ENCODE data around the gene EFNA5. TPM values are rescaled to one million over a fixed set of nuclear protein-coding genes. Genes with fewer than 3 reads are reported as not detected.

The EFNA5 gene
- total RNA-seq, 2 donors from 2014 or later, result not detected

DNA sequence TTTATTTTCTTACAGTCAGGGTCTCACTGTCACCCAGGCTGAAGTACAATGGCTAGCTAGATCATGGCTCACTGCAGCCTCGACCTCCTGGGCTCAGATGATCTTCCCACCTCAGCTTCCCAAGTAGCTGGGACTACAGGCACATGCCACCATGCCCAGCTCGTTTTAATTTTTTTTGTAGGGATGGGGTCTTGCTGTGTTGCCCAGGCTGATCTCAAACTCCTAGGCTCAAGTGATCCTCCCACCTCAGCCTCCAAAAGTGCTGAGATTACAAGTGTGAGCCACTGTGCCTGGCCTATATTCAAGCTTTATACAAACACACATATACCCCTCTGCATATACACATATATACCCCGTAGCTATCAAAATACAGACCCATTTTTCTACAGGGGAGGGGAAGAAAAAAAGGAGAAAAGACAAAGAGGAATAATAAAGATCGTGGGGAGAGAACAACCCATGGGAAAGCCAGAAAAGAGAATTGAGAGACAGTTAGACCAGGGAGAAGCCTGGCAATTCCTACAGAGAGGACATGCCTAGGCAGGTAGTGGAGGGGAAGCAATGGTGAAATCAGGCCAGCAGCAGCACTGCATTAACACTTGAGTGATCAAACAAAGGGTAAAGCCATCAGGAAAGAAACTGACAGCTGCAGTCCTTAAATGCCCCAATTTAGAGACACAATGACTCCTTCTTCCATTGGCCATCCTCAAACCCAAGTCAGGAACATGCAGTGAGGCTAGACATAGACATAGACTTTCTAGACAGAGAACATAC is 102.7 kb downstream of the EFNA5 start:
- peaks cover 14% of the 10 kb centered on the region for H3K27me3 Mint-ChIP-seq
- peaks cover 8% of the 10 kb centered on the region for H3K4me1 Mint-ChIP-seq
- no peak overlapping the region for H3K4me3 Mint-ChIP-seq

DNA sequence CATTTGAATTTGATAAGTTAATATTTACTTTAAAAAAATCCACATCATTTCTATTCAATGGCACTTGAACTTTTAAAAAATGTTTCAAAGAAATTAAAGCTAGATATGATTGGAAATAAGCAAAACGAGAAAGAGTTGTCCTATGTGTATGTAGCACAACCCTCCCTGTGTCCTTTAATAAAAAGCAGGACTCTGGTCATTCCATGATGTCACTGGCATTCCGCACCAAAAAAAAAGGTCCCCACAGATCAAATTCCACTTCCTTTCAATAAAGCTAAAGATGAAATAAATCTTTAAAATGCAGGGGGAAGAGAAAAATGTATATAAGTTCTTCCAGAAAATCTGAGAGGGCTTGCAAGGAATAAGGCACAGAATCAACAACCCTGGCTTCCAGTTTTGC is 103.8 kb downstream of the EFNA5 start:
- no peak overlapping the region for H3K27ac Mint-ChIP-seq
- no peak overlapping the region for H3K4me3 Mint-ChIP-seq
- H3K4me1 Mint-ChIP-seq, result peaks cover 6% of the 10 kb centered on the region
- H3K36me3 Mint-ChIP-seq (ENCODE audit: low read depth), result no peaks in the 10 kb centered on the region
- ATAC-seq (replicated peaks), result no peak
- no peaks in the 10 kb centered on the region for H3K9me3 Mint-ChIP-seq
- peaks cover 6% of the 10 kb centered on the region for H3K27me3 Mint-ChIP-seq

More for the DNA sequence above, 102.7 kb downstream of the EFNA5 start:
- ATAC-seq (replicated peaks), result no peak
- H3K27ac Mint-ChIP-seq, result no peak overlapping the region
- no peaks in the 10 kb centered on the region for H3K9me3 Mint-ChIP-seq
- no peaks in the 10 kb centered on the region for H3K36me3 Mint-ChIP-seq (ENCODE audit: low read depth)

DNA sequence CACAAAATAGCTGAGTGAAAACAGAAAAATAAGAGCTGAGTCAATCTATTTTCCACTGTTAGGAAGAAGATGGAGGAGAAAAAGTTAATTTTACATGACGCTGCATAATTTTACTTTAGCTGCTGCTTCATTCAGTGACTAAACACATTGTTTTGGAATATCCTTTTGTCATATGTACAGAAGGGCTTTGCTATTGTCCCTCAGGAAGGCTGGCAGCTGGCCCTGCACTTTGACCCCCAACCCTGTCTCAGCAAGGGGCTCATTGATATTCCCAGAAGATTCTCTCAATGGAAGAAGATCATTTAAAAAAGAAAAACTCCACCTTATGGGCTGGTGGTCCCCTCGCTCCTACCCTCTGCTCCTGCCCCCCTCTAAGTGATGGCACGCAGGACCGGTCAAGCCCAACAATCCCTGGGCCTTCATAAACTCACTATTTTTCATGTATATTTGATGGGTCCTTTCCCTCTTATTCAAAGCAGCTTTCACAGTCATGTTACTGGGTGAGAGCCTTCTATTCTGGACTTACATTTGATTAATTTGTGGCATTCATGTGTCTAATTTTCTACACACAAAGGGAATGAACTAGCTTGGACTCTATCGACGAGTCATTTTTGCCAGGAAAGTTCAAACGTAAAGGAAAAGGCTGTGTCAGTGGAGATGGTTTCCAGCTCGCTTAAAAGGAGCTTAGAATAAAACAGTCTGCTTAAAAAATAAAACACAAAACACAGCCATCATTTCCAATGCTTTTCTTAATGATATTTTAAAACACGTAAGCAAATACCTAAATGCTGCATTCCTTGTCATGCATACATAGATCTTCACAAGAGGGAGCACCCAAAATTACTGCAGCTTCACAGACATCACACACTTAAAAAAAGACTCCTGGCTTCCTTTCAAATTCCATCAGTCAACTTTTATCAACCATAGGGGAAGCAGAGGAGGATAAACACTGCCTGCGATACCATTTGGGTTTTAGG is 104.7 kb downstream of the EFNA5 start:
- no peak overlapping the region for H3K4me3 Mint-ChIP-seq
- no peaks in the 10 kb centered on the region for H3K36me3 Mint-ChIP-seq (ENCODE audit: low read depth)

DNA sequence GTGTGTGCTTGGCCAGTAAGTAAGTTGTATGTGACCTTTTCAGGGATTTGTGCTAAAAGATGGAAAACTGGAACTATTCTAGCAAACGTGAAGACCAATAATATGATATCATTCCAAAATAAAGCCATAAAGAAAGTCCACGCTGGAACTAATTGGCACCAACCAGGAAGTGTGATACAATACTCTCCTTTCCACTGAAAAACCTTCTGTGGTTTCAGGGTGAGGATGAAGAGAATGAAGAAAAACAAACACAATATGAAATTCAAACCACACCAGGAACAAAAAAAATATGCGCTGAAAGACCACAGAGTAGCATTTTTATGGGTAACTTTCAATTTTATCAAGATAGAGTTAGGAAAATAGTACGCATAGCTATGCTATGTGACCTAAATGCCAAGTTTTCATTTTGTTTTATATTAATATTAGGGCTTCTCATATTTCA is 105.8 kb downstream of the EFNA5 start:
- Mint-ChIP-seq H3K4me3 (no peak overlapping the region), H3K9me3 (no peaks in the 10 kb centered on the region), H3K27me3 (peaks cover 6% of the 10 kb centered on the region), H3K4me1 (no peaks in the 10 kb centered on the region), H3K36me3 (ENCODE audit: low read depth) (no peaks in the 10 kb centered on the region), H3K27ac (no peak overlapping the region)
- ATAC-seq (replicated peaks), result no peak

More for the DNA sequence above, 104.7 kb downstream of the EFNA5 start:
- H3K4me1 Mint-ChIP-seq, result no peaks in the 10 kb centered on the region
- peaks cover 6% of the 10 kb centered on the region for H3K27me3 Mint-ChIP-seq
- no peaks in the 10 kb centered on the region for H3K9me3 Mint-ChIP-seq
- ATAC-seq (replicated peaks), result no peak
- H3K27ac Mint-ChIP-seq, result no peak overlapping the region

DNA sequence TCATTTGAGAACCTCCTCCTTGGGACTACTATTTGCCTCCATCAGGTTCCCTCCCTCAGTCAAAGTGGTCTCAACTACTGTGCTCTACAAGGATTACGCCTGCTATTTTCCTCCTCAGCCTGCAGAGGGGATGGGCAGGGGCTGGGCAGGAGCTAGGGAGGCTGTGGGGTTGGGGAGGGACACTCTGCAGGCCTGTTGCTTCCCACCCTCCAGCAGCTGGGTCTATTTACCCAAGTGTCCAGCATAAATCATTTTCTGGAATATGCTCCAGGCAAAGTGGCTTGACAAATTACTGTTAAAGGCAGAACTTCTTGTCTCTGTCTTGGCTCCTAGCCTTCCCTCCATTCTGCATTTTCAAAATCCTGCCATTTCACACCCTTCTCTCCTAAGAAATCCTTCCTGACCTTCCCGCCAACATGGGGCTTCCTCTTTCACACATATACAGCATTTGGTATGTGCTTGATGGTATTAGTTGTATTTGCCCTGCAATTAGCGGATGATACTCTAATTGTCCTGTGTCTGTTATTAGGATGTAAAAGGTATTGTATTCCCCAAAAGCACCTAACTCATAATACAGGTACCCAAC is 106.7 kb downstream of the EFNA5 start:
- Mint-ChIP-seq H3K36me3 (ENCODE audit: low read depth) (no peaks in the 10 kb centered on the region), H3K4me3 (no peak overlapping the region), H3K4me1 (no peaks in the 10 kb centered on the region), H3K27me3 (peaks cover 6% of the 10 kb centered on the region), H3K9me3 (no peaks in the 10 kb centered on the region), H3K27ac (no peak overlapping the region)
- ATAC-seq (replicated peaks), result no peak

DNA sequence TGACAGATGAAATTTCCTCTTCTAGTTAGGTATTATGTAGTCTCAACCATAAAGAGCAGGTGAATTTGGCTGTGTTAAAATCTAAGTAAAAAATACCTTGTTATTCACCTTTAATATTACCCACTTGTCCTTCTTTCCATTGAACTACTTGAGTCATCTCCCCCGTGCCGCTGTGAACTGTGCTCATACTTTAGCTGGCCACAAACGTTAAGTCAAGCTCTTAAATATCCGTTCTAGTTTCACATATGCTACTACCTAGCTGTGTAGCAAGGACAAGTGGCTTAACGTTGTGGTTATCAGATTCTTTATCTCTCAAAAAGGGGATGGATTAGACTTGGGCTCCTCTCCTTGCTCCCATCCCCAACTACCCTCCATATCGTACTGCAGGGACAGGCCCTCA is 110.4 kb downstream of the EFNA5 start:
- no peaks in the 10 kb centered on the region for H3K36me3 Mint-ChIP-seq (ENCODE audit: low read depth)
- ATAC-seq (replicated peaks), result no peak
- H3K27ac Mint-ChIP-seq, result no peak overlapping the region
- no peaks in the 10 kb centered on the region for H3K4me1 Mint-ChIP-seq
- H3K4me3 Mint-ChIP-seq, result no peak overlapping the region
- H3K27me3 Mint-ChIP-seq, result peaks cover 10% of the 10 kb centered on the region
- no peaks in the 10 kb centered on the region for H3K9me3 Mint-ChIP-seq

DNA sequence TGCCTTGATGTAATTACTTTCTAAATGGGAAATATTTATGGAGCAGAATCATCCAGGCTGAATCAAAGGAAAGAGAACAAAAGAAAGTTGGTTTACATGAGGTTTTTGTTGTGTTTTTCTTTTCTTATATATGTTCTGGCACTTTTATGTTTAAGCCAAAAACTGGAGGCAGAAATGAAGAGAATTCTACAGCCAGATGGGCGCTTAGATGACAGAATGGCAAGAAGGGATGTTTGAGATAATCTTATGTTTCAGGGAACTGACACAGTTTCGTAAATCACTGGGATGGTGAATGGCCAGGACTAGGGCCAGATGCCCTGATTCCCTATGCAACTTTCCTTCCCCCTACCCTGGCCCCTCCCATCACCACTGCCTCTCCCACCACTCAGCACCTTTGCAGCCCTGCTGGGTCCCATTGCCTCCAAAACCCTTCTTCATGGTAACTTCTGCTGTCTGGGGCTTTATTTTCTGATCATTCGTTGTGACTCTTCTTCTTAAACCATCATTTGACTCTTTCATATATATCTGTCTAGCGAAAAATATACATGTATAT is 111.8 kb downstream of the EFNA5 start:
- Mint-ChIP-seq H3K36me3 (ENCODE audit: low read depth) (no peaks in the 10 kb centered on the region), H3K27me3 (peaks cover 4% of the 10 kb centered on the region), H3K27ac (no peak overlapping the region), H3K4me3 (no peak overlapping the region), H3K4me1 (no peaks in the 10 kb centered on the region), H3K9me3 (no peaks in the 10 kb centered on the region)
- ATAC-seq (replicated peaks), result no peak

DNA sequence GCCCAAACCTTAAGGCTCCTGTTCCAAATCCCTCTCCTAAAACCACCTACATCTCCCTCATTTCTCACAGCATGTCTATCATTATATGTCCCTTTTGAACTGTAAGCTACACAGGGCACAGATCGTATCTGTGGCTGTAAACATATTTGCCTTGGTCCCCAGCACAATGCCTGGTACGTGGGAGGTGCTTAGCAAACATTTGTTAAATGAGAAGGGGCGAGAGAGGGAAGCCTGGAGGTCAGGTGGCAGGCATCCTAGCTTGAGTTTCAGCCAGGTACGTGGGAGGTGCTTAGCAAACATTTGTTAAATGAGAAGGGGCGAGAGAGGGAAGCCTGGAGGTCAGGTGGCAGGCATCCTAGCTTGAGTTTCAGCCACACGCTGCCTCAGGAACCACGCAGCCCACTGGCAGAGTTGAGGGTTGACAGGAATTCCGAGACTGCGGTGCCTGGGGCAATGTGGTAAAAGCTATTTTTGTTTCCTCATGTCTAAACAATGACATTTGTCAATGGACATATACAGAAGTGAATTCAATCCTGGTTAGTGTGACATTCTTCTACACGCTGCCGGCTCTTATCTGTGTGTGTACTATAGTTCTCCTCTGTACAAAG is 113.6 kb downstream of the EFNA5 start:
- ATAC-seq (replicated peaks), result no peak
- H3K27me3 Mint-ChIP-seq, result peaks cover 4% of the 10 kb centered on the region
- no peak overlapping the region for H3K4me3 Mint-ChIP-seq
- no peaks in the 10 kb centered on the region for H3K9me3 Mint-ChIP-seq
- H3K4me1 Mint-ChIP-seq, result no peaks in the 10 kb centered on the region
- no peak overlapping the region for H3K27ac Mint-ChIP-seq
- H3K36me3 Mint-ChIP-seq (ENCODE audit: low read depth), result no peaks in the 10 kb centered on the region

DNA sequence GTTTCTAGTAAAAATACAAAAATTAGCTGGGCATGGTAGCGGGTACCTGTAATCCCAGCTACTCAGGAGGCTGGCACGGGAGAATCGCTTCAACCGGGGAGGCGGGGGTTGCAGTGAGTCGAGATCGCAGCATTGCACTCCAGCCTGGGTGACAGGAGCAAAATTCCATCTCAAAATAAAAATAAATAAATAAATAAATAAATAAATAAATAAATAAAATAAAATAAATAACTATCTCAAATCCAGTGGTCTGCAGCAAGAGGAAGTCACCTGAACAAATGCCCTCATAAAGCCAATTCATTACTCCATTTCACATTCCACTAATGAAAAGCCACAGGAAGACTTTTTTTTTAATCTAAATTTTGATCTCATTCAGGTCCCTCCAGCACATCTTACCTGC is 114.2 kb downstream of the EFNA5 start:
- H3K27me3 Mint-ChIP-seq, result peaks cover 4% of the 10 kb centered on the region
- no peaks in the 10 kb centered on the region for H3K36me3 Mint-ChIP-seq (ENCODE audit: low read depth)
- H3K4me1 Mint-ChIP-seq, result no peaks in the 10 kb centered on the region
- no peak for ATAC-seq (replicated peaks)
- H3K27ac Mint-ChIP-seq, result no peak overlapping the region
- H3K4me3 Mint-ChIP-seq, result no peak overlapping the region
- no peaks in the 10 kb centered on the region for H3K9me3 Mint-ChIP-seq

DNA sequence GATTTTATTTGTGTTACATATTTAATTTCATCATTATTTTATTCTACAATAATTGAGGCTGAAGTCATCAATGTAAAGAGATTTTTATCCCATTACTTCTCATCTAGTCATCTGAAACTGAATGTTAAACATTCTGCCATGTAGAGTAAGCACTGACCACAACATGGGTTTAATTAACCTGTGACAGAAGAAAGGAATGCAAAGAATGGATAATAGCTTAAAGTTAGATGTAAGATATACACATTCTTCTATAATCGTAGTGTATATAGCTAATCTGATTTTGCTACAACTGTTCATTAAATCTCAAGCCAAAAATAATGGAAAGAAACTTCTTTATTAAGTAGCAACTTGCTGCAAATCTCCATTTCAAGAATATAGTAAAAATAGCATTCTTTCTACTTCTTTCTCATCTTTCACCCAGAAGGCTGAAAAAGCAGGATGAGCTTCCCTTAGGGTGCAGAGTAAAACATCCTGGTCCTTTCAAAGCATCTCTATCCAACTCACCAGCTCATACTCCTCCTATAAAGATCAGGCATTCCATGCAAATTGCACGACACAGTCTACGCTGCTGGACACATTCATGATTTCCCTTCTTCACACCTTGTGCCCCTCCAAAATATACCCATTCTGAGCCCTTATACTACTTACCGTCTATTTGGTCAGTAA is 115.2 kb downstream of the EFNA5 start:
- no peak for ATAC-seq (replicated peaks)
- no peak overlapping the region for H3K27ac Mint-ChIP-seq
- H3K4me1 Mint-ChIP-seq, result no peaks in the 10 kb centered on the region
- no peaks in the 10 kb centered on the region for H3K9me3 Mint-ChIP-seq
- H3K36me3 Mint-ChIP-seq (ENCODE audit: low read depth), result no peaks in the 10 kb centered on the region
- no peak overlapping the region for H3K4me3 Mint-ChIP-seq
- H3K27me3 Mint-ChIP-seq, result peaks cover 4% of the 10 kb centered on the region

DNA sequence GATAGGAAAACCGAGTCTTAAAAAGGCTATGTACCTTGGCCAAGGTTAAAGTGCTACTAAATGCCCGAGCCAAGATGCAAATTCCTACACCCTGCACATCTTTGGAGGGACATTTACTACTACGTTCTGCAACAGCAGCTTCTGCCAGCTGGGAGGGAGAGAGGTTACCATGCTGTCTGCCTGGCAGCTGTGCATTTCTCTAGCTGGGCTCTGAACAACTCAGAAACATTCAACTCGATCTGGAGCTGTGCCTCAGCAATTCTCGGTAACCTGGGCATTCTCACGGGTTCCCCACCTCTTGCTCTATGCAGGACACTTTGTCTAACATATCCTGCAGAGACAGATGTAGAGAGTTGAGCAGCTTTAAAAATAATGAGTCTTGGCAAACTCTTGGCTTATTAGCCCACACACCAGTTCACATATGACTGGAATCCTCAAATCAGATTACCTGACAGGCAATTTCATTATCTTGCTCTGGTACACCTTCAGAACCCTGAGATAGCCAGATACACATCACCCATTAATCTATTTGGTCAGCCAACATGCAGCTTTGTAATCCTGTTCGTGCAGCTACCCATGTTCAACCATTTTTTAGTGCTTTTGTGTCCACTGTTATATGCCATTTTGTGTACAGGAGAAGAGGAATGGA is 115.8 kb downstream of the EFNA5 start:
- Mint-ChIP-seq H3K9me3 (no peaks in the 10 kb centered on the region), H3K27me3 (peaks cover 4% of the 10 kb centered on the region), H3K27ac (no peak overlapping the region), H3K36me3 (ENCODE audit: low read depth) (no peaks in the 10 kb centered on the region), H3K4me1 (no peaks in the 10 kb centered on the region), H3K4me3 (no peak overlapping the region)
- no peak for ATAC-seq (replicated peaks)

DNA sequence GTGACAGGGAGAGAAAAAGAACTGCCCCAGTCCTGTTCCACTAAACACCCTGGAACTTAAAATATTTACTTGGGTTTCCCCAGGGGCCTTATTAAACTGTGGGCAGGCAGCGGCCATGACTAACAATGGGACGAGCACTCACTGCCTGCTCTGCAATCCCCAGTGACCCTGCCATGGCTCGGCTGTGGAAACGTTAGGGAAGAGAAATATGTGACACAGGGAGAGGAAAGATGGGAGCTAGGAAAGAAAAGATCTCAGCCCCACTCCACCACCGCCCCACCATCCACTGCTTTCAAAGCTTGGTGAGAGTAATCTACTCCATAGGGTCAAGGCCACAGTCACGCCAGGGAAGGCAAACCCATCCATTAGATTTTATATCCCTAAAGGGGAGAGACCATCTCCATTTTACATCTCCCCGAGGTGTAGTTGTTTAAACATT is 117.6 kb downstream of the EFNA5 start:
- Mint-ChIP-seq H3K27me3 (peaks cover 4% of the 10 kb centered on the region), H3K27ac (no peak overlapping the region), H3K4me1 (no peaks in the 10 kb centered on the region), H3K4me3 (no peak overlapping the region), H3K36me3 (ENCODE audit: low read depth) (no peaks in the 10 kb centered on the region), H3K9me3 (no peaks in the 10 kb centered on the region)
- ATAC-seq (replicated peaks), result no peak

DNA sequence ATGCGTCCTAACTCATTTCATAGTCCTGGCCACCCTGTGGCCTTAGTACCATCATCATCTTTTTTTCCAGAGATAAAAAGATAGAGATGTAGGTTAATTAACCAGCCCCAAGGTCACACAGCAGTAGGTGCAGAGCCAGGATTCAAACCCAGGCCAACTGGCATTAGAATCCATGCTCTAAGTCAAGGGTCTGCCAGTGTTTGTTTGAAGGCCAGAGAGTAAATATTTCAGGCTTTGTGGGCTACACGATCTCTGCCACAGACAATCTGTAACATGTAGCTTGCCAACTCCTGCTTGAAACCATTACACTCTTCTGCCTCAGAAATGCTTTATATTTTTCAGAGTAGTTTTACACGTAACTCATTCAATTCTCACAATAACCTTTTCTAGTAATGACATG is 119.6 kb downstream of the EFNA5 start:
- H3K36me3 Mint-ChIP-seq (ENCODE audit: low read depth), result no peaks in the 10 kb centered on the region
- ATAC-seq (replicated peaks), result no peak
- H3K27ac Mint-ChIP-seq, result no peak overlapping the region
- H3K4me1 Mint-ChIP-seq, result no peaks in the 10 kb centered on the region
- H3K9me3 Mint-ChIP-seq, result no peaks in the 10 kb centered on the region
- H3K27me3 Mint-ChIP-seq, result peaks cover 3% of the 10 kb centered on the region
- H3K4me3 Mint-ChIP-seq, result no peak overlapping the region
